GM19351 (cell line): ENCODE data around the gene FAM228B.
A peak's percentile ranks its signal among the peaks of the same experiment; 100 is the strongest.
"Not testable (repeated sequence)": the region's sequence is repeated elsewhere in the genome, so short reads cannot be mapped to it uniquely, and the experiment has no call there.

ENCODE experiments used
- ATAC-seq: cut with Tn5 transposase; IDR thresholded peaks from one replicate; pipeline ENCODE4 v1.9.1; 2021; ENCODE audit warnings: mild to moderate bottlenecking, moderate library complexity; ENCODE audit not compliant: unreplicated experiment

The FAM228B gene

DNA sequence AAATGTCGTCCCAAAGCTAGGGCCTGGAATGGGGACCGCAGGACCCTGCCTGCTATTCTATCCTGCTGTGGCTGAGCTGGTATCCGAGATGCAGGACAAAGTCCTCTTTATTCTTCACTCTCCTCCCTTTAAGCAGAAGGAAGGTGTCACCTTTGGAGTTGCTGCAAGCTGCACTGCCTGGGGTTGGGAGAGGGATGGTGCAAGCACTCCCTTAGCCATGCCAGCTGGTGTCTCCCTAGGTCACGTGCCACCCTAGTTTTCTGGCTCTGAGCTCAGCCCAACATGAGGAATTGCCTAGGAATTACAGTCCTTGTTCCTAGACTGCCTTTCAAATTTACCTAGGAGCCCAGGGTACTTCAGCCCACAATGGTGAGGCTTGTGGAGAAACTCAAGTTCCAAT, 30.2 kb downstream of the FAM228B start:
- no peak for ATAC-seq

DNA sequence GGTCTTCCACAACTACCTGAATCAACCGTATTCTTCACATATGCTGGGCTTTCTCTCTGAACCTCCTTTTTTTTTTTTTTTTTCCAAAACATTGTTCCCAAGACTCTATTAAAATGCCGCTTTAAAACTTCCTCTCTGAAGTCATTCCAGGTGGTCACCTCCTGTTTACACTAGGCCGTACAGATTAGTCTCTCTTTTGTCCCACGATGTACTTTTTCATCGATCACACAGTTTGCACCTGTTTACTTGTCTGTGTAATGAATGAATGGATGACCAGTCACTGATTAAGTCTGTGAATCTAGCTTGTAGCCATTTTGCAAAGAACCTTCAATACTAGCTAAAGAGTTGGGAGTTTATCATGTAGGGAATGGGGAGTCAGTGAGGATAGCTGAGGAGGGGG, 34.9 kb downstream of the FAM228B start:
- no peak for ATAC-seq

DNA sequence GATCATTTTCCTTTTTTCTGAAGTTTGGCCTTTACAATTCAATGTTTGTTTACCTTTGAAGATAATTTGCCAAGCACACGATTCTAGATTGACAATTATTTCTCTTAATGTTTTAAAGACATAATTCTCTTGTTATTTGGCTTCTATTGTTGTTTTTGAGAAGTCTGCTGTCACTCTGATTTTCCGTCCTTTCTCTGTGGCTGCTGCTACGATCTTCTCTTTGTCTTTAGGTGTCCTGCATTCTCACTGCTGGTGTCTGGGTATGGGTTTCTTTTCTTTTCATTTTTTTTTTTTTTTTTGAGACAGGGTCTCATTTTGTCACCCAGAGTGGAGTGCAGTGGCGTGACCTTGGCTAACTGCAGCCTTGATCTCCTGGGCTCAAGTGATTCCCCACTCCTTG, 36.4 kb downstream of the FAM228B start:
- no peak for ATAC-seq

DNA sequence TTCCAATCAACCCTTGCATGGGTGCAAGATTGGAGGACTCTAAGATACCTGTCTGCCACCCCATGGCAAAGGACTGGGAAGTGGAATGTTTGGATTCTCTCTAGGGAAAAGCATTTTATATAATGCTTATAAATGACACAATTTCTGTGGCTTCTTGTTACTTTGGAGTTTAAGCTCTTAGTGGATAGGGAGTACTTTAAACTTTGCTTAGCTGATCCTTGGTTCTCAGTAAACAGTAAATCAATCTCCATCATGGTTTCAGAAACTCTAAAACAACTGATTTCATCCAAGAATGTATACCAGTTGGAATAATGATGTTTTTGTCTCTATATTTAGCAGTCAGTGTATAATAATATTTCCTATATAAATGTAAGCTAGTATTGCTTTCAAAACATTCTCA, 37.5 kb downstream of the FAM228B start:
- ATAC-seq, result no peak

DNA sequence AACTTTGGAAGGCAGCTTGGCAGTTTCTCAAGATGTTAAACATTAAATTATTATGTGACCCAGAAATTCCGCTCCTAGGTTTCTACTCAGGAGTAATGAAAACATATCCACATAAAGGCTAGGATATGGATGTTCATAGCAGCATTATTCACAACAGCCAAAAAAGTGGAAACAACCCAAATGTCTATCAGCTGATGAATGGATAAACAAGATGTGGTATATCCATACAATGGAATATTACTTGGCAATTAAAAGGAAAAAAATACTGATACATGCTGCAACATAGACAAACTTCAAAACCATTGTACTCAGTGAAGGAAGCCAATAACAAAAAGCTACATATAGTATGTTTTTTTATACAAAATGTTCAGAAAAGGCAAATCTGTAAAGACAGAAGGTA, 39.2 kb downstream of the FAM228B start:
- no peak for ATAC-seq

DNA sequence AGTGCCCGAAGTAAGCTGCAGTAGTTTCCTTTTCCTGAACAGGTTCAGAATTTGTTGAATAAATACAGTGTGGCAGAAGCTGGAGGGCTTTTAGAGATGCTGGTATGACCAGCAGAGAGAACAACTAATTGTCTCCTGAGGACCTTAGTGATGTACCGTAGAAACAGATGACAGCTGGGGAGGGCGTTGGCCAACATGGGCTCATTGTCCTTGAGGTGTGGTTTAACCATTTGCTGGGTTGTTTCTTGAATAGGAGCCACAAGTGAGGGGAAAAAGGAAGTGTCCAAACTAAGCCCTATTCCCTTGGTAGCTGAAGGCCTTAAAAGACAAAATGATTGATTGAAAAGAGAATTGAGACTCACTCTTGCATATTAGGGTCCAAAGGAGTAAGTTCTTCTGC, 39.9 kb downstream of the FAM228B start:
- no peak for ATAC-seq

DNA sequence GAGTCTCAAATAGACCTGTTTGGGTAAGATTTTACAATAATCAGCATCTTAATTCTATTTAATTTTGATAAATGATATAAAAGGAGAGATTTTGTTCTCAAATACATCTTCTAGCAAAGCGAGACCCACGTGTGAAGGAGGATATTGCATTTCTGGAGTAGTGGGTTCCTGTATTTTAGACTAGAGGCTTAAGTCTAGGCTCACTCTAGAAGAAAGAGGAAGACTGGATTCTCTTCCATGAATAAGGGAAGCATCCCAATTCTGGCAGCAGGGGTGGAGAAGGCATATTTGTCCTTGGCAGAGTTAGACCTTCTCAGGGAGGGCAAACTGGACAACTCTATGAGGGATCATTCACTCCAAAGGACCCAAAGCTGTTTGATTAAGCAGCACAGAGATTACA, 40.3 kb downstream of the FAM228B start:
- no peak for ATAC-seq

DNA sequence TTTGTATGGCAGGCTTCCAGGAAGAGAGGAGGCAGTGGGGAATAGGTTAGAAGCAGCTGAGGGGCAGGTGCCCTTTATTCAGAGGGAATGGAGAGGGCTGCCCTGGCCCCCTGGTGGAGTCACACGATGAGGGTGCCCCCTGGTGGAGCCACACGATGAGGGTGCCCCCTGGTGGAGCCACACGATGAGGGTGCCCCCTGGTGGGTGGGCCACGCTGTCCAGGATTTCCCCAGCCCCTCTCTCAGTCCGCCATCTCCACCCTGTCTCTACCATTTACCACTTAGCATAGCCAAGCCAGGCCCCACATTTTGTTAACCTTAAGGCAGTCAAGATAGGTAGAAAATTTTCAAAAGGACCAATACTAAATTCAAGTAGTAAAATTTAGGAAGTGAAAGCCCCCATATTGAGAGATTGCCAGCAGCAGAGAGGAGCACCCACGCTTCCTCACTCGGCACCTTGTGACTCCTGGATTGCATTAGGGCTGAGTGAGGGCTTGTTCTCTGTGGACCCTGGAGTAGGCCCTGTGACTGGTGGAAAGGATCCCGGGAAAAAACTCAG, 41.2 kb downstream of the FAM228B start:
- peak; percentile 88 for ATAC-seq

DNA sequence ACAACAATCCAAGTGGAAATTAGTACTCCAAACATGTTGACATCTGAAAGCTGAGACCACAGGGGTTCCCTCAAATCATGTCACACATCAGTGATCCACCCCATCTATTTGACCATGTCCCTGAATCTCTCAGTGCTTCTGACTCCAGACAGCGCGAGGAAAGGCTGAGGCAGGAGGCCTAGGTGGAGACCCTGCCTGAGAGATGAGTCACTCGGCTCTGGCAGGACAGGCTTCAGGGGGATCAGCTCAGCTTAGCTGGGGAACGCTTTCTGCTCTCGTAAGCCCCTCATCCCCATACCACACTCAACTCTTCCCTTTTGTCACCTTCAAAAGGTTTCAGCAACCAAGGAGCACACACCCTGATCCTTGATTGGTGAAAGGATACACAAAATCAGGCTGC, 45.8 kb downstream of the FAM228B start:
- ATAC-seq, result no peak

DNA sequence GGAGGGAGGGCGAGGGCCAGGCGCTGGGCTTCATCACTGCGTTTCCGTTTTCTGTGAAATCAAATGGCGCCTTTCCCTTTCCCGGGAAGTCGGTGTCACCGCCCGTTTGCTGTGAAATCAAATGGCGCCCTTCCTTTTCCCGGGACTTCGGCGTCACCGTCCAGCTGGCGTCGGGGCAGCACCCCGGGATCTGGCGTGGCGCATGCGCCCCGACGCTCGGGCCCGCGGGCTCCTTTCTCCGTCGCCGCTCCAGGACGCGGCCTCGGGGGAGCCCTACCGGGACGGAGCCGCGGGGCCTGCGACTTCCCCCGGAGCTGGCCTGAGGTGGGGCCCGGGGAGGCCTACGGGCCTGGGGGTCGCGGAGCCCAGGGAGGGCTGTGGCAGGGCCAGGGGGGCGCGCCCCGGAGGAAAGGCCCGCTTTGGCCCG, 51.6 kb downstream of the FAM228B start, which contains the start of gene FAM228A:
Gene FAM228A, plus strand, starts transcription at position 203 of the 427 bp plus-strand sequence. CDS start 428 bp downstream, outside the sequence.
- ATAC-seq, result no peak

DNA sequence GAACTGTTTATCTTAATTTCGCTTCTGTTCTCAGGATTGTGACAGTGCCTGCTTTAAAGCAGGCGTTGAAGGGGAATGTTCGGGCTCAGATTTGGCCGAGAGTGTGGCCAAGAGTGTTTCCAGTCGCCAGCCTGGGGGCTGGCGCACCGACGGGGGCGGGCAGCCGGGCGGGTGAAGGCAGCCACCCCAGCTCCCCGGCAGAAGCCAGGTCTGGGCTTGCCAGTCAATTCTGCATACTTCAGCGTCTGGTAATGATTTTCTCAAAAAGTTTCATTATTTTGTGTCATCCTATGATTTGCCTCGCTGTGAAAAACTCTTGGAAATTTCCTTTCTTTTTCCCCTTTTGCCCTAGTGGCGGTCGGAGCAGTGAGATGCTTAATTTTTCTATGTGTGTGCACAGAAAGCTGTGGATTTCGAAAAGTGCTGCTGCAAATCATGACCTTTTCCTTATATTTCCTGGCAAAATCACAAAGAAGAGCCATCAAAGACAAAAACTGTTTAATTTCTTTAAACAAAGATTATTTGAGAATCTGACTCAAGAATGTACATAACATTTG, 52.4 kb downstream of the FAM228B start:
- ATAC-seq, result no peak

DNA sequence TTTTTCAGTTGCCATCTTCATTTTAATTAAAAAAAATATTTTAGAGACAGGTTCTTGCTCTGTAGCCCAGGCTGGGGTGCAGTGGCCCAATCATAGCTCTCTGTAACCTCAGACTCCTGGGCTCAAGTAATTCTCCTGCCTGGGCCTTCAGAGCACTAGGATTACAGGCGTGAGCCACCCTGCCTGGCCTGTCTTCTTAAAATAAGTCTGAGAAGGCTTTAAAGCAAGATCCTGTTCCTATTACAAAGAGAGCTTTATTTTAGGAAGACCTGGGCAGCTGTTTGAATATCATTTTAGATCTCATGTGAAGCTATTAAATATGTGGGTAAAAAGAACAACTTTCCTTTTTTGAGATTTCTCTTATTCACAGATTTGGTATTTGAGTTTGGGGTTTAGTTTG, 53.1 kb downstream of the FAM228B start:
- no peak for ATAC-seq

DNA sequence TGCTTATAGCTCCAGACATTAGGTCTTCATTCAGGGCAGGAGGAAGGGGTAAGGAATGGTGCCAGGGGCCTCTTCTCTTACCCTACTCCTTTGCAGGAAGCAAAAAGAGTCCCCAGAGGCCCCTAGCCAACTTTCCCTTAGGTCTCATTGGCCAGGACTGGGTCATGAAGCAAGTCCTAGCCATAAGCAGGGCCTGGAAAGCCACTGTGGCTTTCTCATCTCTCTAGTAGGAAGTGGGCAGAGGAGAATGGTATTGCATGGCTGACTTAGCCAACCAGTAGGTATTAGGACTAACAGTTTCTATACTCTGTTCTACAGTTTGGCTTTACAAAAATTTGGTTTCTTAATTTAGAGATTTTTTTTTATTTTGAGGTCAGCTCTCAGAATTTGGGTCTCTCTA, 56.4 kb downstream of the FAM228B start:
- no peak for ATAC-seq

DNA sequence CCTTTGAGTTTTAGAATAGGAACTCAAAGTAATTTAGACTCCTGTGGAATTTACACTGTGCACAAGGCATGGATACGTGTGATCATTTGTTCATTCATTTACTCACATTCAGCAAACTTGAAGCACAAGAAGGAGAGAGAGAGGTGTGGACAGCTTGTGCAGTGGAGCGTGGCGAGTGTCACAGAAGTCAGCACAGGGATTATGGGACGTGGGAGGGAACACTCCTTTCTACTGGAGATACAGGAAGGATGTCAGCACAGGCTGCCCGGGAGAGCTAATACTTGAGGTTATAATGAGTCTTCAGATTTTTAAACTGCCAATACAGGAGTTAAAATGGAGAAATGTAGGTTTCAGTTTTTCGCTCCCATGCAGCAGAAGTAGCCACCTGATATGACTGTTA, 58.6 kb downstream of the FAM228B start:
- ATAC-seq, result no peak

DNA sequence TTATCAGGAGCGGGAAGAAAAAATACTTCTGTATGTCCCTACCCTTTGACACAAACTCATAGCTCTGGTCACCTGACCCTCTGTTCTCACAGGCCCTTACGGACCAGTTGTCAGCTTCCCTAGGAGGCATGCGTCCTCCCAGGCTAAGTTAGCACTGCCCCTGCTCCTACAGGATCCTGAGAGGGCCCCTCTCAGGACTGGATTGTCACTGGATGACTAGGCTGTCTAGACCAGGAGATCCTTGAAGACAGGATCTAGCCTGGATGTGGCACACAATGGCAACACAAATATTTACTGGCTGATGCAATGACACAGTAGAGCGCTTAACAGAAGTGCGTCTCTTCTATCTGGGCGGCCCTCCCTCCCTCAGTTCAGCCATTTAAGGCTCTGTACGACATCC, 59.2 kb downstream of the FAM228B start:
- no peak for ATAC-seq

DNA sequence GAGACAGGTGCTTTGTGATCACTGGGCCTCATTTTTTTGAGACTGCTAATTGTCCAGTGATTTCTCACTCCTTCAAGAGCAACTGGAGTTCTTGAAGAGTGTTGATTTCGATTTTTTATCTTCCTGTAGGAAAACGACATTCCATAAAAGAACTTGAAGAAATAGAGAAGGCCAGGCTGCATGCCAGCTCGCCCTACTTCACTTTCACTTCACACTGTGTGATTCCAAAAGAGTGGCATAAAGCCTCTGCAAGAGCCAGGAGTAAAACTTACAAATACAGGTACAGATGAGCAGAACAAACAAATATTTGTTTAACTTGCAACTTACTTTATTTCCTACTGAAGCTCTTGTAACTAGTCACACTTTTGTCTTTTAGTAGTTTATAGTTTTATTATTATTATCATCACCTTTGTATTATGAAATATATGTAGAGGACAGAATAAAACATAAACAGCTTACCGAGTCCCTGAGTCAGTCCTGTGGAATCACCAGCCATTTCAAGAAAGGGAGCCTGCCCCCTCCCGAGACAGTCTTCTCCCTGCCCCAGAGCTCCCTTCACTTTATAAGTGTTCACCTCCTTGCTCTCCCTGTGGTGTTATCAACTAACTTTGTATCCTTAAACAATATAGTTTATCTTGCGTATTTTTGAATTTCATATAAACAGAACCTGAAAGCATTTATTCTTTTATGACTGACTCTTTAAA, 60.2 kb downstream of the FAM228B start:
- no peak for ATAC-seq

DNA sequence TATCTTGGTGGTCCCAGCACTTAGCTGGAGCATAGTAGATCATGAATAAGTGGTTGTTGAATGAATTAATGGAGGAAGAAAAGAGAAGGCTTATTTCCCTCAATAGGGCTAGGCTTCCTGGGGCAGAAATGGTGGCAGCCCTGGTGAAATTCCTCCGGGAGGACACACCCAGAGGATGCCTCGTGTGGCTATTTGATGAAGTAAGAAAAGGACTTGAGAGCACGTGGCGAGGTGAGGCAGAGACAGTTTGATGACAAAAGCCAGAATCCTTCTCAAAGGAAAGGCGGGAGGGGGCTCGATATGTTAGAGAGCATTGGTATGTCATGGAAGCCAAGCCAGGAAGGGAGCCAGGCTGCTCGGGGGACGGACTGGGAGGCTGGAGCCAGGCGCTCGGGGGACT, 66.3 kb downstream of the FAM228B start:
- ATAC-seq, result no peak

DNA sequence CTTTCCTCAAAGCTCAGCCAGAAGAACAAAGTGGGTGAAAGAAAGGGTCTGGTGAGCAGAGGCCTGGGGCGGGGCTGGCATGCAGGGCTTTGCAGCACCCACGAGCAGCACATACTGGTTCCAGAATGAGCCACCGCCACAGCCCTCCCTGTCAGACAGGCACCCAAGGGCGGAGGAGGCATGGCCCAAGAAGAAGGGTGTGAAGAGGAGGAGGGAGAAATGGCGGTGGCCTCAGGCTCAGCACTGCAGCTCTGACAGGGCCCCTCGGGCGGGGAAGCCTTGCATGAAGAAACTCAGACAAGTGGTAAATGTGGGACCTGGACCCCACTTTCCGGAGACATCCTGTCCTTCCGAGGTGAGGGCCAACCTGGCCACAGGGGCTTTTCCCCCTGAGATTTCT, 67.2 kb downstream of the FAM228B start:
- no peak for ATAC-seq

DNA sequence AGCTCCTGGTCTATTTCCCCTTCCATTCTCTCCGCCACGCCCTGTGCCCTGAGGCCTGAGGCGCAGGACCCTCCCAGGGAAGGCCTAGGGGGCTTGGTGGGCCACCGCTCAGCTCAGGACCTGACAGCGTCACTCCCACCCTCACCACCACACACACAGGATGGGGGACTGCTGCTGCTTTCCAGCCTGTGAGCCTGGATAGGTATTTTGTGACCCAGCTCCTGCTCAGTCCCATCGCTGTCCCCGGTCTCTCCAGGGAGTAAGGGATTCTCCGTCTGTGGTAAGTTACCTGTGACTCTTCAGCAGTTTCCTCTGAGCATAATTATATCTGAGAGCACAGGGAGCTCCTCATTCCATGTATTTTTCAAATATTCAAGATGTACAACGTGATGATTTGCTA, 67.9 kb downstream of the FAM228B start:
- ATAC-seq, result no peak

DNA sequence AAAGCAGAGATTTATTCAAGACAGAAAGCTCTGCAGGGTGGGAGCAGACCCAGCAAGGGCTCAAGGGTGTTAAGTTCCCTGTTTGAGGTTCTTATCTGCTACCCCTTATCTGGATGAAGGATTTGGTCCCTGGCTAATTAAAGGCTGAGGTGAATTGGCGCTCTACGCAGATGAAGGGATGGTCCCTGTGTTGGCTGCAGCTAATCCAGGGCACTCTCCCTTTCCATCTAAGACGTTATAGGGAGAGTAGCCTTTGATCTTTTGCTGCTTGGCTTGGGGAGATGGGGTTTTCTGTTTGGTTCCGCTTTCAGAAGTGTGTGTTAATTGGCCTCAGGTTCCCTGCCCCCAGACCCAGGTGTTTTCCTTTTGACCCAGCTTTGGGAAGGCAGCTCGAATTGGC, 68.6 kb downstream of the FAM228B start:
- no peak for ATAC-seq

DNA sequence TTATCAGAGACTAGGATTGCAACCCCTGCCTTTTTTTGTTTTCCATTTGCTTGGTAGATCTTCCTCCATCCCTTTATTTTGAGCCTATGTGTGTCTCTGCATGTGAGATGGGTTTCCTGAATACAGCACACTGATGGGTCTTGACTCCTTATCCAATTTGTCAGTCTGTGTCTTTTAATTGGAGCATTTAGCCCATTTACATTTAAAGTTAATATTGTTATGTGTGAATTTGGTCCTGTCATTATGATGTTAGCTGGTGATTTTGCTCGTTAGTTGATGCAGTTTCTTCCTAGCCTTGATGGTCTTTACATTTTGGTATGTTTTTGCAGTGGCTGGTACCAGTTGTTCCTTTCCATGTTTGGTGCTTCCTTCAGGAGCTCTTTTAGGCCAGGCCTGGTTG, 73.9 kb downstream of the FAM228B start:
- not testable (repeated sequence) for ATAC-seq

DNA sequence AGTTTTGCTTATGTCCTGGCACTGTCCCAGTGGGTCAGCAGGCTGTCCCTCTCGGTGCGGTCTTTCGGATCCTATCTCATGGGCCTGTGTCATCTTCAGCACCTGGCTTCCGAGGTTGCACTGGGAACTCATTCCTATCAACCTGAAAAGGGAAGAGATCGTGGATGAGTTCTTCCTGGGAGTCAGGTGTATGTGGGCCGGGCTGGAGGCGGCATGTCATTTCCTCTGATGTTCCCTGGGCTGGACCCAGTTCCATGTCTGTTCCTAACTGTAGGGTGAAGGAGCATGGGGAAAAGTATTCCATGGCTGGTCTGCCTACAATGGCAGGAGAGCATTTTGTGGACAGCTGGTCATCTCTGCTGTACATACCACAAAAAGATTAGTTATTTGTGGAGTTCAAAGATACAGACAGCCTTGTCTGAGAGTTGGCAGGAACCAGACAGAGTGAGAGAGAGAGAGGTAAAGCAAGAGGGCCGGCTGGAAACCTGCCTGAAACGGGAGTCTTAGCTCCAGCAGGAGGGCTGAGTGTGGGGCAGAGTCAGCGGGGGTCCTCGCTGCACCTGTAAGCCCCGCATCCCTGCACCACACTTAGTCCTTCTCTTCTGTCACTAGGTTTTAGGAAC, 76.8 kb downstream of the FAM228B start:
- no peak for ATAC-seq
